GM23248 (cell line): ENCODE measurements around the gene PTDSS2. TPM values are rescaled to one million over a fixed set of nuclear protein-coding genes. Genes with fewer than 3 reads are reported as not detected.
A peak's percentile ranks its signal among the peaks of the same experiment; 100 is the strongest.

Experiments
- DNase-seq: peaks from one replicate; pipeline ENCODE4 v3.0.0-alpha.2; 2015
- H2AFZ ChIP-seq: fragments of 200-600 bp; sonication (generic); 2 replicates; pipeline ENCODE4 v1.6.1; 2016; ENCODE audit warnings: antibody characterized with exemption
- H3F3A ChIP-seq: fragments of 200-600 bp; sonication (generic); 2 replicates; pipeline ENCODE4 v1.6.1; 2016; ENCODE audit warnings: mild to moderate bottlenecking, antibody characterized with exemption, mixed run types; ENCODE audit not compliant: insufficient read depth
- H3K27ac ChIP-seq: fragments of 200-600 bp; sonication (generic); 2 replicates; pipeline ENCODE4 v1.5.1; 2016; ENCODE audit warnings: mild to moderate bottlenecking
- H3K27me3 ChIP-seq: fragments of 200-600 bp; sonication (generic); replicated peaks from 2 replicates; pipeline ENCODE4 v1.6.1; 2016; ENCODE audit warnings: mild to moderate bottlenecking; ENCODE audit not compliant: insufficient read depth
- H3K36me3 ChIP-seq: fragments of 200-600 bp; sonication (generic); 2 replicates; pipeline ENCODE4 v1.6.1; 2016; ENCODE audit warnings: low read depth, mild to moderate bottlenecking
- H3K4me1 ChIP-seq: fragments of 200-600 bp; sonication (generic); 2 replicates; pipeline ENCODE4 v1.6.1; 2016; ENCODE audit warnings: mild to moderate bottlenecking; ENCODE audit not compliant: insufficient read depth
- H3K4me2 ChIP-seq: fragments of 200-600 bp; sonication (generic); one replicate; pipeline ENCODE4 v1.6.1; 2016; ENCODE audit warnings: mild to moderate bottlenecking; ENCODE audit not compliant: unreplicated experiment
- H3K4me3 ChIP-seq: fragments of 200-600 bp; sonication (generic); 2 replicates; pipeline ENCODE4 v1.5.1; 2016; ENCODE audit warnings: mild to moderate bottlenecking
- H3K79me2 ChIP-seq: fragments of 200-600 bp; sonication (generic); 2 replicates; pipeline ENCODE4 v1.6.1; 2016; ENCODE audit warnings: mild to moderate bottlenecking; ENCODE audit not compliant: insufficient read depth
- H3K9ac ChIP-seq: fragments of 200-600 bp; sonication (generic); 2 replicates; pipeline ENCODE4 v1.6.1; 2016; ENCODE audit warnings: mild to moderate bottlenecking
- H3K9me2 ChIP-seq: fragments of 200-600 bp; sonication (generic); 2 replicates; pipeline ENCODE4 v1.6.1; 2016; ENCODE audit warnings: mixed run types, mild to moderate bottlenecking, moderate library complexity; ENCODE audit not compliant: insufficient read depth
- H3K9me3 ChIP-seq: fragments of 200-600 bp; sonication (generic); one replicate; pipeline ENCODE4 v1.6.1; 2017; ENCODE audit warnings: low read depth
- H4K20me1 ChIP-seq: fragments of 200-600 bp; sonication (generic); 2 replicates; pipeline ENCODE4 v1.6.0; 2016; ENCODE audit not compliant: insufficient read depth
- EZH2 ChIP-seq: fragments of 200-600 bp; sonication (generic); IDR thresholded peaks from 2 replicates; pipeline ENCODE4 v1.6.1; 2018; ENCODE audit warnings: antibody characterized with exemption, mild to moderate bottlenecking; ENCODE audit not compliant: insufficient read depth, poor library complexity, severe bottlenecking
- EZH2phosphoT487 ChIP-seq: fragments of 200-600 bp; sonication (generic); IDR thresholded peaks from 2 replicates; pipeline ENCODE4 v1.6.1; 2018; ENCODE audit warnings: antibody characterized with exemption, moderate library complexity, mild to moderate bottlenecking, low read depth; ENCODE audit not compliant: insufficient read depth
- WGBS, 2 experiments: methylation state at CpG; one replicate each; pipeline ENCODE4 v1.1.6; 2015 to 2017; ENCODE audit warnings: low lambda C conversion rate in 2 of 2, low coverage in 1 of 2; ENCODE audit errors: missing lambda C conversion rate in 2 of 2; 5-methylcytosine and 5-hydroxymethylcytosine counted together
- in situ Hi-C: fragments of 300-500 bp; cut with MboI; formaldehyde crosslinking; loops from 2 replicates; pipeline ENCODE4 v1.15.0; 2020
- polyA plus RNA-seq: library from polyadenylated mRNA; unstranded; fragments of >200 nt; fragmentation: Nextera tagmentation; extraction: Ambion mirVana; gene quantifications from 2 replicates; pipeline ENCODE4 v1.2.1, GENCODE V29; 2016
- total RNA-seq: library from RNA; depleted of rRNA; stranded (reverse); fragments of >200 nt; shearing (Covaris generic); gene quantifications from 2 replicates; pipeline ENCODE4 v1.2.3, GENCODE V29; 2014

The PTDSS2 gene
- total and polyA plus RNA-seq, 2 experiments from 2014 or later, result 22.2 to 44.1 TPM

DNA sequence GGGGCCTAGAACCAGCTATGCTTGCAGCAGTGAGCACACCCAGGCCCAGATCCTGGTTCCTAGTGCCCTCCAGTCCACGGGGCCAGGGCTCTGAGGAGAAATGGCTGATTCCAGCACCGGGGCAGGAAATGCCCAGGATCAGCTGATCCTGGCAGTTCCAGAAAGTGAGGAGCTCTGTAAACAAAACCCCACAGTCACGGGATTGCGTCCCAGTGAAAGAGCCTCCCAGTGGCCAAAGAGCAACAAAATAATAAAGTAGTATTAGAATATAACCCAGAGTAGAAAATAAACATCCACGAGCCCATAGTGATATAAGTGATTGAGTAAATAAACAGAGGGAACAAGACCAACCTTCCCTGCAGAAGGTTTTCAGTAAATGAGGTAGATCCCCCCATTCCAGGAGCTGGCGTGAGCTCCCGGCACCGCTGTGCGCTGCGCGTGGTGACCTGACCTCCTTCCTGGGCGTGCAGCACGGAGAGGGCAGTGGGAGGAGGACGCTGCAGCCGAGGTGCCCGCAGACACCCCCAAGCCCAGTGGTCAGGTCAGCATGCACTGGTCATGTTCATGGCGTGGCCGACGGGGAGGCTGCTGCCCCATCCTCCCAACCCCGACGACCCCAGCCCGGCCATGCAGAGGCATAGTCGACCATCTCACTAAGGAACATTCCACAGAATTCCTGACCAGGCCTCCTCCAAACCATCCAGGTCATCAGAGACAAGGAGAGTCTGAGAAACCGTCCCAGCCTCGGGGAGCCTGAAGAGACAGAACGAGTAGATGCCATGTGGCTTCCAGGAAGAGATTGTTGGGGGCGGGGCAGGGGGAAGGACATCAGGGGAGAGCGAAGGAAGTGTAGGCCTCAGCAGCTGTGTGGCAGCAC is 19.8 kb downstream of the PTDSS2 start:
- peak overlapping the region; percentile 85 for H3K4me2 ChIP-seq
- peak; percentile 93 for DNase-seq
- peaks cover 5% of the 10 kb centered on the region; the same call in 1 of the 2 replicates for H3K4me1 ChIP-seq
- H3K27me3 ChIP-seq, result no peaks in the 10 kb centered on the region
- H2AFZ ChIP-seq, result peak overlapping the region; percentile 79
- peaks cover 10% of the 10 kb centered on the region; the same call in 1 of the 2 replicates for H3F3A ChIP-seq
- no peaks in the 10 kb centered on the region for H3K36me3 ChIP-seq
- H3K4me3 ChIP-seq, result peak overlapping the region; percentile 59
- no peaks in the 10 kb centered on the region for H4K20me1 ChIP-seq
- H3K9ac ChIP-seq, result peak overlapping the region; percentile 80
- H3K9me2 ChIP-seq, result no peaks in the 10 kb centered on the region
- WGBS, 2 experiments, result 58 to 60% methylated on average over 22 to 28 of the region's 28 CpGs
- peak overlapping the region; percentile 66 for H3K27ac ChIP-seq
- no peak for TF ChIP-seq EZH2phosphoT487
- no peak for TF ChIP-seq EZH2
- in situ Hi-C loops, result no loop called here
- peaks cover 33% of the 10 kb centered on the region for H3K79me2 ChIP-seq
- H3K9me3 ChIP-seq, result no peaks in the 10 kb centered on the region

DNA sequence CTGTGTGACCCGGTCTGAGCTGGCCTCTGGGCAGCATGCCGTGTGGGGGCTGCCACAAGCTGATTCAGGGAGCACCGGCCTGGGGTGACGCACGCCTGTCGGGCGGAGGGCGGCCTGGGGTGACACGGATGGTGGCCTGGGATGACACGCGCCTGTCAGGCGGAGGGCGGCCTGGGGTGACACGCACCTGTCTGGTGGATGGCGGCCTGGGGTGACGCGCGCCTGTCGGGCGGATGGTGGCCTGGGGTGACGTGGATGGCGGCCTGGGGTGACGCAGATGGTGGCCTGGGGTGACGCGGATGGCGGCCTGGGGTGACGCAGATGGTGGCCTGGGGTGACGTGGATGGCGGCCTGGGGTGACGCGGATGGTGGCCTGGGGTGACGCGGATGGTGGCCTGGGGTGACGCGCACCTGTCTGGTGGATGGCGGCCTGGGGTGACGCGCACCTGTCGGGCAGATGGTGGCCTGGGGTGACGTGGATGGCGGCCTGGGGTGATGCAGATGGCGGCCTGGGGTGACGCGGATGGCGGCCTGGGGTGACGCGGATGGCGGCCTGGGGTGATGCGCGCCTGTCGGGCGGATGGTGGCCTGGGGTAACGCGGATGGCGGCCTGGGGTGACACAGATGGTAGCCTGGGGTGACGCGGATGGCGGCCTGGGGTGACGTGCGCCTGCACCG is 21.5 kb downstream of the PTDSS2 start:
- H3K9me2 ChIP-seq, result no peaks in the 10 kb centered on the region
- peaks cover 5% of the 10 kb centered on the region; the same call in 1 of the 2 replicates for H3K4me1 ChIP-seq
- no peak overlapping the region for H3K9ac ChIP-seq
- no peak for DNase-seq
- H3K79me2 ChIP-seq, result peaks cover 48% of the 10 kb centered on the region
- H3K27me3 ChIP-seq, result no peaks in the 10 kb centered on the region
- TF ChIP-seq EZH2 (no peak), EZH2phosphoT487 (no peak)
- no peaks in the 10 kb centered on the region for H3K9me3 ChIP-seq
- WGBS, 2 experiments, result 95 to 97% methylated on average over 27 to 59 of the region's 61 CpGs
- H3K27ac ChIP-seq, result no peak overlapping the region
- no peaks in the 10 kb centered on the region for H4K20me1 ChIP-seq
- H3K36me3 ChIP-seq, result no peaks in the 10 kb centered on the region
- H3K4me3 ChIP-seq, result no peak overlapping the region
- no peak overlapping the region for H3K4me2 ChIP-seq
- H3F3A ChIP-seq, result peaks cover 10% of the 10 kb centered on the region; the same call in 1 of the 2 replicates
- in situ Hi-C loops, result no loop called here
- H2AFZ ChIP-seq, result no peak overlapping the region

DNA sequence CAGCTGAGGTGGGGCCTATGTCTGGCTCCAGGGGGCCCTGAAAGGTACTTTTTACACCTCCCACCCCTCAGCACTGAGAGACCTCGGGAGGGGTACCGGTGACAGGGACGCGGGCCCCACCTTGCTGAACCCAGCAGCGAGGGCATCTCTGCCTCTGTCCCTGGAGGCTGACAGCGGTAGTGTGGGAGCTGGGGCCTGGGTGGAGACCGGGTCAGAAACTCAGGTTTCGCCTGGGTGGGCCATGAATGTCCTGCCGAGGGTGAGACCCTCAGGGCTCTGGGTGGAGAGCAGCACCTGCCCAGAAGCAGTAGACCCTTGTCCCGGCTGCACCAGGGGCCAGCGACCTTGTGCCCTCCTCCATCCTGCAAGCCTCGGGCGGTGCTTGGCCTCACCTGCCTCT is 22.2 kb downstream of the PTDSS2 start:
- Histone ChIP-seq H3K4me3 (no peak overlapping the region), H2AFZ (no peak overlapping the region), H3K36me3 (no peaks in the 10 kb centered on the region), H3F3A (peaks cover 10% of the 10 kb centered on the region; the same call in 1 of the 2 replicates), H3K9me3 (no peaks in the 10 kb centered on the region), H4K20me1 (no peaks in the 10 kb centered on the region), H3K9me2 (no peaks in the 10 kb centered on the region), H3K27me3 (no peaks in the 10 kb centered on the region), H3K4me1 (peaks cover 5% of the 10 kb centered on the region; the same call in 1 of the 2 replicates), H3K4me2 (no peak overlapping the region), H3K79me2 (peaks cover 55% of the 10 kb centered on the region), H3K9ac (no peak overlapping the region), H3K27ac (no peak overlapping the region)
- DNase-seq, result no peak
- in situ Hi-C loops, result no loop called here
- no peak for TF ChIP-seq EZH2
- TF ChIP-seq EZH2phosphoT487, result no peak
- 90 to 92% methylated on average over 13 of the region's 13 CpGs for WGBS, 2 experiments

DNA sequence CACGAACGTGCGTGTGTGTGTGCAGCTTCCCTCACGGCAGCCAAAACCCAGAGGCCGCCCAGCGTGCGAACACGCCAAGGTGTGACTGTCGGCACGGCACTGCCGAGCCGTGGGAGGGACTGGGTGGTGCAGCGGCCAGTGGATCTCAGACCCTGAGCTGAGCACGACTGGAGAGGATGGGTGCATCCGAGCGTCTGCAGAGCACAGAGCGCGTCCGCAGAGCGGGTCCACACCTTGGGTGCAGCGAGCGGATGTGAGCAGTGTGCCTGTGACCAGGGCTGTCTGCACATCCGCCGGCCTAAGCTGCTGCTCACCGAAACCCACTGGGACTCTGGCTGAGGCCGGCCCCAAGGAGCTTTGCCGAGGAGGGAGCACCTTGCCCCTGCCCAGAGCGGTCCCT is 22.7 kb downstream of the PTDSS2 start:
- in situ Hi-C loops, result no loop called here
- no peak for DNase-seq
- Histone ChIP-seq H3K9ac (no peak overlapping the region), H2AFZ (no peak overlapping the region), H3K79me2 (peaks cover 57% of the 10 kb centered on the region), H3K4me2 (no peak overlapping the region), H3F3A (peaks cover 10% of the 10 kb centered on the region; the same call in 1 of the 2 replicates), H4K20me1 (no peaks in the 10 kb centered on the region), H3K9me3 (no peaks in the 10 kb centered on the region), H3K4me3 (no peak overlapping the region), H3K27ac (no peak overlapping the region), H3K9me2 (no peaks in the 10 kb centered on the region), H3K4me1 (peaks cover 5% of the 10 kb centered on the region; the same call in 1 of the 2 replicates), H3K36me3 (no peaks in the 10 kb centered on the region), H3K27me3 (no peaks in the 10 kb centered on the region)
- no peak for TF ChIP-seq EZH2phosphoT487
- TF ChIP-seq EZH2, result no peak
- 93 to 95% methylated on average over 21 to 28 of the region's 28 CpGs for WGBS, 2 experiments
